HEK293 (cell line): ENCODE data around the gene KIF25.

Source experiments
- CTCF ChIA-PET: fragments of 350-600 bp; formaldehyde crosslinking; extraction: SDS; loops from one replicate; lab custom pipeline; 2021; ENCODE audit warnings: antibody characterized with exemption; lab: Yijun Ruan, JAX
- POLR2A ChIA-PET: fragments of 300-600 bp; formaldehyde crosslinking; extraction: SDS; loops from one replicate; lab custom pipeline; 2020; ENCODE audit warnings: antibody characterized with exemption, inconsistent platforms; lab: Yijun Ruan, JAX
- H3K27ac ChIP-seq: fragments of 200-500 bp; sonication (Bioruptor generic); 2 replicates; pipeline ENCODE4 v1.5.1; 2014; ENCODE audit warnings: low read depth, low read length, control low read depth, inconsistent platforms; ENCODE audit errors: extremely low read depth
- H3K36me3 ChIP-seq, 2 experiments: fragments of 200-500 bp in 1 of 2; sonication (Bioruptor generic) in 1 of 2; 1 replicate in 1 of 2; 2 replicates in 1 of 2; pipeline ENCODE4 v1.5.1; 2014 to 2017; ENCODE audit warnings: inconsistent platforms in 2 of 2, low read length in 2 of 2; ENCODE audit not compliant: control insufficient read depth in 2 of 2, insufficient read depth in 1 of 2
- H3K4me1 ChIP-seq: fragments of 200-500 bp; sonication (Bioruptor generic); 2 replicates; pipeline ENCODE4 v1.5.1; 2014; ENCODE audit warnings: mild to moderate bottlenecking, low read length, inconsistent platforms; ENCODE audit not compliant: control insufficient read depth, insufficient read depth
- H3K4me3 ChIP-seq: 2 replicates; pipeline ENCODE4 v1.5.1; 2011; ENCODE audit warnings: low read depth, mild to moderate bottlenecking, control low read depth, low read length, moderate library complexity
- H3K9me3 ChIP-seq: fragments of 200-500 bp; sonication (Bioruptor generic); 2 replicates; pipeline ENCODE4 v1.5.1; 2014; ENCODE audit warnings: low read depth, low read length, inconsistent platforms; ENCODE audit not compliant: control insufficient read depth, insufficient read depth
- BCL11A ChIP-seq: fragments of 450-650 bp; formaldehyde crosslinking; IDR thresholded peaks from 2 replicates; pipeline ENCODE4 v1.5.1; 2016; ENCODE audit warnings: low read depth, missing biosample characterization, missing genetic modification characterization
- BCL6B ChIP-seq: fragments of 450-650 bp; formaldehyde crosslinking; IDR thresholded peaks from 2 replicates; pipeline ENCODE4 v1.5.1; 2017; ENCODE audit warnings: missing biosample characterization, missing genetic modification characterization
- MEIS1 ChIP-seq: sonication (generic); formaldehyde crosslinking; IDR thresholded peaks from 2 replicates; pipeline ENCODE4 v1.8.1; 2022; ENCODE audit warnings: missing genetic modification reagents, mild to moderate bottlenecking, borderline replicate concordance
- PRDM2 ChIP-seq: fragments of 450-650 bp; formaldehyde crosslinking; IDR thresholded peaks from 2 replicates; pipeline ENCODE4 v1.5.1; 2016; ENCODE audit warnings: missing biosample characterization, missing genetic modification characterization, borderline replicate concordance
- YY1 ChIP-seq: fragments of 450-650 bp; formaldehyde crosslinking; IDR thresholded peaks from 2 replicates; pipeline ENCODE4 v1.5.1; 2018; ENCODE audit warnings: missing biosample characterization, missing genetic modification characterization
- ZNF148 ChIP-seq: fragments of 450-650 bp; formaldehyde crosslinking; IDR thresholded peaks from 2 replicates; pipeline ENCODE4 v1.5.0; 2017; ENCODE audit warnings: missing biosample characterization, missing genetic modification characterization, borderline replicate concordance
- ZNF423 ChIP-seq: fragments of 450-650 bp; formaldehyde crosslinking; IDR thresholded peaks from 2 replicates; pipeline ENCODE4 v1.5.1; 2016; ENCODE audit warnings: missing biosample characterization, missing genetic modification characterization
- ZNF529 ChIP-seq: fragments of 450-650 bp; formaldehyde crosslinking; IDR thresholded peaks from 2 replicates; pipeline ENCODE4 v1.5.1; 2017; ENCODE audit warnings: missing genetic modification characterization, missing biosample characterization; ENCODE audit not compliant: insufficient replicate concordance
- ZNF585B ChIP-seq: fragments of 450-650 bp; formaldehyde crosslinking; IDR thresholded peaks from 2 replicates; pipeline ENCODE4 v1.5.1; 2016; ENCODE audit warnings: missing biosample characterization, missing genetic modification characterization
- ZNF610 ChIP-seq: fragments of 450-650 bp; formaldehyde crosslinking; IDR thresholded peaks from 2 replicates; pipeline ENCODE4 v1.5.1; 2016; ENCODE audit warnings: missing biosample characterization, missing genetic modification characterization, borderline replicate concordance
- ZSCAN4 ChIP-seq: fragments of 450-650 bp; formaldehyde crosslinking; IDR thresholded peaks from 2 replicates; pipeline ENCODE4 v1.5.1; 2017; ENCODE audit warnings: missing biosample characterization, missing genetic modification characterization

The KIF25 gene

GRCh38 chr6:167962711-167963110 is 34.8 kb upstream of the KIF25 start:
- Histone ChIP-seq H3K36me3 (peaks cover 27 to 68% of the 10 kb centered on the region in 2 experiments), H3K9me3 (no peaks in the 10 kb centered on the region), H3K27ac (no peak overlapping the region), H3K4me1 (no peaks in the 10 kb centered on the region), H3K4me3 (no peak overlapping the region)
- ChIA-PET POLR2A (no interaction called here), CTCF (no interaction called here)
- TF ChIP-seq ZNF423 (tag by site-specific recombination): no peak
- TF ChIP-seq ZSCAN4 (tag by site-specific recombination): no peak
- TF ChIP-seq BCL11A (tag by site-specific recombination): no peak
- no peak for TF ChIP-seq YY1 (tag by site-specific recombination)
- TF ChIP-seq ZNF529 (tag by site-specific recombination): no peak
- no peak for TF ChIP-seq ZNF148
- no peak for TF ChIP-seq PRDM2
- no peak for TF ChIP-seq MEIS1 (CRISPR knock-in tag)
- no peak for TF ChIP-seq ZNF585B (tag by site-specific recombination)
- no peak for TF ChIP-seq BCL6B (tag by site-specific recombination)

GRCh38 chr6:167963589-167964057 is 33.8 kb upstream of the KIF25 start:
- H3K27ac ChIP-seq: no peak overlapping the region
- H3K36me3 ChIP-seq: peaks cover 27 to 74% of the 10 kb centered on the region in 2 experiments
- CTCF ChIA-PET: interaction anchor here (0.6 to 1.7 kb wide), 2 partner anchors 11 to 76 kb away, joined by 3 to 4 read pairs; no protein-coding TSS in a partner anchor
- H3K9me3 ChIP-seq: no peaks in the 10 kb centered on the region
- no peak for TF ChIP-seq ZNF610
- no peak for TF ChIP-seq PRDM2
- POLR2A ChIA-PET: no interaction called here
- H3K4me3 ChIP-seq: no peak overlapping the region
- no peaks in the 10 kb centered on the region for H3K4me1 ChIP-seq
